AG10803 (cell line): ENCODE measurements around the gene MPHOSPH10.

ENCODE experiments used
- DNase-seq: peaks from one replicate; pipeline ENCODE4 v3.0.0; 2010; ENCODE audit warnings: low read depth
- H3K4me3 ChIP-seq: 2 replicates; pipeline ENCODE4 v1.5.1; 2011; ENCODE audit warnings: mild to moderate bottlenecking, low read length, control low read depth
- CTCF ChIP-seq: conservative IDR thresholded peaks from 2 replicates; pipeline ENCODE4 v1.5.1; 2011; ENCODE audit warnings: mild to moderate bottlenecking, low read length, control low read depth, inconsistent platforms

Gene MPHOSPH10

DNA sequence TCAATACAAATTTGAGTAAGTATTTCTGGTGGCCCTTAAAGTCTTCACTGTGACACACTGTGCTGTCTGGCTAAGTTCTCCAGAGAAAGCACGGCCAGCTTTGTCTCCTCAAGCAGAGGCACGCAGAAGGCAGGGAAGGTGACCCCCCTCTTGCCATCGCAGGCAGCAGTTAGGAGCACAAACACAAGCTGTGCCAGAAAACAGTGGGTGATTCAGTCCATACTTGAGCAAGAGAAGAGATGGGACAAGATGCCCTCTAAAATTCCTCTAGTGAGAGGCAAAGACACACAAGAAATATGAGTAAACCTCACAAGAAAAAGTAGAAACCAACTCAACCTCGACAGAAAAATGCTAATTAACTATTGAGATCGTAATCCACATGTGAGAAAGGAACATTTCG is 10.2 kb upstream of the MPHOSPH10 start:
- no peak for TF ChIP-seq CTCF
- H3K4me3 ChIP-seq: no peak overlapping the region
- DNase-seq: no peak

DNA sequence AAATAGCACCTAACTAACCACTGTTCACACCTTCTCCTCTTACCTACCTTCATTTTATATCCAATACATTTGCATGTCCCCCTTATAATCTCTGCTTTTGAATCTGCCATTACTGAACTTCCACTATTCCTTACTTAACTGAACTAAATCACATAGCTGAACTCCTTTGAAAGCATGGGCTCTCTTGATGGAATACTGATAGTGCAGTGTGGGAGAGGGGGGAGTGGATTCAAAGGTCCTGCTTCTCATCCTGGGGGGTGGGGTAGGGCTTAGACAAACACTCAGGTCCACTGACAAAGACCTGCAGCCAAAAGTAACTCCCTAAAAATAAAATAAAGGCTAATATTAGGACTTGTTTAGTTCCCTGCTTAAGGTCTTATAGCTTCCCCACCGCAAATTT is 9.0 kb upstream of the MPHOSPH10 start:
- no peak overlapping the region for H3K4me3 ChIP-seq
- TF ChIP-seq CTCF: no peak
- DNase-seq: no peak

DNA sequence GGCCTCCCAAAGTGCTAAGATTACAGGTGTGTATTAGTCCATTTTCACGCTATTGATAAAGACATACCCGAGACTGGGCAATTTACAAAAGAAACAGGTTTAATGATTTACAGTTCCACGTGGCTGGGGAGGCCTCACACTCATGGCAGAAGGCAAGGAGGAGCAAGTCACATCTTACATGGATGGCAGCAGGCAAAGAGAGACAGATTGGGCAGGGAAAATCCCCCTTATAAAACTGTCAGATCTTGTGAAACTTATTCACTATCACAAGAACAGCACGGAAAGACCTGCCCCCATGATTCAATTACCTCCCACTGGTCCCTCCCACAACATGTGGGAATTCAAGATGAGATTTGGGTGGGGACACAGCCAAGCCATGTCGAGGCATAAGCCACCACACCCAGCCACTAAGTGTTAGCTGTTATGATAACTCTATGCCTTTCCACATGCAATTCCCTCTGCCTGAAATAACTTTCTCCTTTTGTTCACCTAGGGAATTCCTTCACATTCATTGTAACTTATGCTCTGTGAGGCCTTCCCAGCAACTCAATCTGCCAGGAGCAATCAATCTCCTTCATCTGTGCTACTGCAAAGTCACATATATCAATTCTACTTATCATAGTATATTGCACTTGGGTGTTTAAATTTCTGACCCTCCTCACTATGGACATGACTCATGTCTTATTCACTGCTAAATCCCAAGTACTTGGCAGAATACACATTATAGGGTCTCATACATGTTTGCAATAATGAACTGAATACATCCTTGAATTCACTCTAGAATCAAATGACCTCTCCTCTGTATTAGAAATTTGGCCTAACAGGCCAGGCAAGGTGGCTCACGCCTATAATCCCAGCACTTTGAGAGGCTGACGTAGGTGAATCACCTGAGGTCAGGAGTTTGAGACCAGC is 7.8 kb upstream of the MPHOSPH10 start:
- no peak for TF ChIP-seq CTCF
- no peak overlapping the region for H3K4me3 ChIP-seq
- no peak for DNase-seq

DNA sequence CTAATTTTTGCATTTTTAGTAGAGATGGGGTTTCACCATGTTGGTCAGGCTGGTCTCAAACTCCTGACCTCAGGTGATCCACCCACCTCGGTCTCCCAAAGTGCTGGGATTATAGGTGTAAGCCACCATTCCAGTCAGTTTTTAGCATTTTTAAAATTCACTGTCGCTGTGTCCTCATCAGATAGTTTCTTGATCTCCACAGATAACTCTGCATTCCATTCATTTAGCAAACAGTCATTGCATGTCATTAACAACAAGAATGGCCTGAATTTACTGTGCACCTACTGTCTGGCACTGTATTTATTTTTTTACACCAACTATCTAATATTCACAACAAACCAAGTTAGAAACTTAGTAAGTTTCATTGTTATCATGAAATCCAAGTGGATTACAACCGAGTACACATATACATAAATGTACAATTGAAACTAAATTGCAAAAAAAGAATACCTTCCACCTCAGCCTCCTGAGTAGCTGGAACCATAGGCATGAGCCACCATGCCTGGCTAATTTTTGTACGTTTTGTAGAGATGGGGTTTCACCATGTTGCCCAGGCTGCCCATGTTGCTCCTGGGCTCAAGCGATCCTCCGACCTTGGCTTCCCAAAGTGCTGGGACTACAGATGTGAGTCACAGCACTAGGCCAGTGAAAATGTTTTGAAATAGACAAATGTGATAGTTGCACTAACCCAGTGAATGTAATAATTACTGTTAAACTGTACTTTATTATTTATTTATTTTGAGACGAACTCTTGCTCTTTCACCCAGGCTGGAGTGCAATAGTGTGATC is 4.7 kb upstream of the MPHOSPH10 start:
- H3K4me3 ChIP-seq: no peak overlapping the region
- DNase-seq: no peak
- no peak for TF ChIP-seq CTCF

DNA sequence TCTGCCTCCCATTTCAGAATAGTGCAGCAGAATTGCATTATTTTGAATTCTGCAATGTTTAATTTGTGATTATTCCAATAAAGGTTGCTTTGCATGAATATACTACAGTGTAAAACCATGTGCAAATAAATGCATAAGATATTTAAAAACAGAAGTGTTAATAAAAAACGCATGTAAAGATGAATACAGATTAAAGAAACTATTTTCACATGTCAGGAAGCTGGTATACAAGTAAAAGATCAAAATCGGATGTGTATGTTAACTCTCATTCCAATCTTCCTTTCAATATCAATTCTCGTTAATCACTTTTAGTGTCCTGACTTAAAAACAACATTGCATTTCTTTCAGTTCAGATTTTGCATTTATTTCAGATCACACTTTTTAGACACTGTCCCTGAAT is 3.5 kb upstream of the MPHOSPH10 start:
- DNase-seq: no peak
- no peak overlapping the region for H3K4me3 ChIP-seq
- TF ChIP-seq CTCF: no peak

GRCh38 chr2:71129114-71129901 is 1.1 kb upstream of the MPHOSPH10 start:
- peak; percentile 18 for DNase-seq
- TF ChIP-seq CTCF: no peak
- H3K4me3 ChIP-seq: peak overlapping the region; percentile 94
